Stomach (tissue), 4 donors: ENCODE data around the gene TARP.

ENCODE experiments used
- CTCF ChIP-seq, 7 experiments: fragments of 450-650 bp in 4 of 7; fragments of 200-600 bp in 3 of 7; sonication (generic) in 3 of 7; IDR thresholded peaks; one replicate each; pipeline ENCODE4 v1.5.1; 2016 to 2019; ENCODE audit warnings: antibody characterized with exemption in 7 of 7, control low read depth in 2 of 7, mild to moderate bottlenecking in 1 of 7
- POLR2A ChIP-seq, 4 donors: fragments of 450-650 bp; IDR thresholded peaks; one replicate each; pipeline ENCODE4 v1.6.1; 2016; ENCODE audit warnings: antibody characterized with exemption in 4 of 4, control low read depth in 2 of 4, mild to moderate bottlenecking in 1 of 4, moderate library complexity in 1 of 4

GRCh38 chr7:38242814-38243213 is 30.6 kb downstream of the TARP start:
- TF ChIP-seq CTCF (IDR thresholded peaks at IDR 0.05) = no peak
- no peak for TF ChIP-seq POLR2A (IDR thresholded peaks at IDR 0.05)
